H9 (cell line): ENCODE data around the gene DCP1A. TPM values are rescaled to one million over a fixed set of nuclear protein-coding genes. Genes with fewer than 3 reads are reported as not detected.

Experiments
- DNase-seq: peaks from one replicate; pipeline ENCODE4 v3.0.0-alpha.2; 2017
- H2AFZ ChIP-seq: one replicate; pipeline ENCODE4 v1.6.1; 2013; ENCODE audit warnings: mild to moderate bottlenecking, low read length, control low read depth, moderate library complexity
- H2AK5ac ChIP-seq: 2 replicates; pipeline ENCODE4 v1.6.1; 2013; ENCODE audit warnings: low read length, control low read depth, mixed read lengths; ENCODE audit not compliant: insufficient read length
- H2BK120ac ChIP-seq: one replicate; pipeline ENCODE4 v1.6.1; 2013; ENCODE audit warnings: low read depth, mild to moderate bottlenecking, low read length, control low read depth, inconsistent platforms; ENCODE audit not compliant: poor library complexity, severe bottlenecking
- H2BK12ac ChIP-seq: 2 replicates; pipeline ENCODE4 v1.6.1; 2013; ENCODE audit warnings: low read length, control low read depth, mixed read lengths, low read depth; ENCODE audit not compliant: insufficient read length
- H2BK15ac ChIP-seq: 2 replicates; pipeline ENCODE4 v1.6.1; 2013; ENCODE audit warnings: low read depth, low read length, control low read depth
- H2BK20ac ChIP-seq: one replicate; pipeline ENCODE4 v1.6.1; 2013; ENCODE audit warnings: low read depth, mild to moderate bottlenecking, low read length, control low read depth, inconsistent platforms; ENCODE audit not compliant: poor library complexity, severe bottlenecking
- H2BK5ac ChIP-seq: 2 replicates; pipeline ENCODE4 v1.6.1; 2013; ENCODE audit warnings: low read length, control low read depth, mixed read lengths; ENCODE audit not compliant: insufficient read length
- H3K14ac ChIP-seq: 2 replicates; pipeline ENCODE4 v1.6.1; 2013; ENCODE audit warnings: low read length, control low read depth; ENCODE audit not compliant: insufficient read depth
- H3K18ac ChIP-seq: 2 replicates; pipeline ENCODE4 v1.6.1; 2013; ENCODE audit warnings: low read depth, mild to moderate bottlenecking, mixed read lengths, low read length, control low read depth; ENCODE audit not compliant: insufficient read length
- H3K23ac ChIP-seq: 2 replicates; pipeline ENCODE4 v1.6.1; 2013; ENCODE audit warnings: low read length, control low read depth, mixed read lengths, low read depth; ENCODE audit not compliant: insufficient read length
- H3K23me2 ChIP-seq: 2 replicates; pipeline ENCODE4 v1.6.1; 2013; ENCODE audit warnings: low read depth, mild to moderate bottlenecking, mixed read lengths, low read length, control low read depth; ENCODE audit not compliant: insufficient read length, poor library complexity, severe bottlenecking
- H3K27ac ChIP-seq: 2 replicates; pipeline ENCODE4 v1.5.1; 2013; ENCODE audit warnings: low read length, control low read depth, mixed read lengths, low read depth; ENCODE audit not compliant: insufficient read length
- H3K27me3 ChIP-seq: 2 replicates; pipeline ENCODE4 v1.6.1; 2013; ENCODE audit warnings: low read length, control low read depth, inconsistent platforms; ENCODE audit not compliant: insufficient read depth
- H3K4ac ChIP-seq: 2 replicates; pipeline ENCODE4 v1.6.1; 2013; ENCODE audit warnings: low read depth, mild to moderate bottlenecking, control low read depth, inconsistent platforms, low read length, moderate library complexity
- H3K4me1 ChIP-seq: 2 replicates; pipeline ENCODE4 v1.6.1; 2013; ENCODE audit warnings: low read length, control low read depth, inconsistent platforms; ENCODE audit not compliant: insufficient read depth
- H3K4me2 ChIP-seq: 2 replicates; pipeline ENCODE4 v1.6.1; 2013; ENCODE audit warnings: low read length, control low read depth, mixed read lengths; ENCODE audit not compliant: insufficient read length, insufficient read depth
- H3K56ac ChIP-seq: 2 replicates; pipeline ENCODE4 v1.6.1; 2013; ENCODE audit warnings: low read depth, mild to moderate bottlenecking, mixed read lengths, low read length, control low read depth; ENCODE audit not compliant: insufficient read length
- H3K79me1 ChIP-seq: 2 replicates; pipeline ENCODE4 v1.6.1; 2013; ENCODE audit warnings: low read depth, mild to moderate bottlenecking, moderate library complexity, low read length, control low read depth, inconsistent platforms; ENCODE audit not compliant: insufficient read depth, poor library complexity, severe bottlenecking
- H3K79me2 ChIP-seq: 2 replicates; pipeline ENCODE4 v1.6.1; 2013; ENCODE audit warnings: low read length, control low read depth, inconsistent platforms; ENCODE audit not compliant: insufficient read depth
- H3K9ac ChIP-seq: 2 replicates; pipeline ENCODE4 v1.6.1; 2013; ENCODE audit warnings: low read length, control low read depth, mixed read lengths; ENCODE audit not compliant: insufficient read length; ENCODE audit errors: extremely low read depth
- H3K9me3 ChIP-seq: one replicate; pipeline ENCODE4 v1.6.1; 2013; ENCODE audit warnings: low read depth, low read length, inconsistent platforms; ENCODE audit not compliant: control insufficient read depth
- H3T11ph ChIP-seq: one replicate; pipeline ENCODE4 v1.6.1; 2013; ENCODE audit warnings: mild to moderate bottlenecking, low read length, control low read depth, inconsistent platforms
- H4K20me1 ChIP-seq: one replicate; pipeline ENCODE4 v1.6.1; 2013; ENCODE audit not compliant: control insufficient read depth, insufficient read length, insufficient read depth
- H4K5ac ChIP-seq: 2 replicates; pipeline ENCODE4 v1.6.1; 2013; ENCODE audit warnings: low read depth, mild to moderate bottlenecking, mixed read lengths, low read length, control low read depth; ENCODE audit not compliant: insufficient read length
- H4K8ac ChIP-seq: replicated peaks from 2 replicates; pipeline ENCODE4 v1.6.1; 2013; ENCODE audit warnings: low read length, control low read depth, mixed read lengths, low read depth; ENCODE audit not compliant: insufficient read length
- H4K91ac ChIP-seq: 2 replicates; pipeline ENCODE4 v1.6.1; 2013; ENCODE audit warnings: low read depth, mild to moderate bottlenecking, moderate library complexity, mixed read lengths, low read length, control low read depth; ENCODE audit not compliant: insufficient read length
- H3K27ac Mint-ChIP-seq, 3 experiments: 2 replicates in 2 of 3; 3 replicates in 1 of 3; pipeline ENCODE4 v1.8.0; 2020 to 2021; ENCODE audit warnings: mixed read lengths in 3 of 3, mild to moderate bottlenecking in 1 of 3, moderate library complexity in 1 of 3
- H3K27me3 Mint-ChIP-seq: 2 replicates; pipeline ENCODE4 v1.8.0; 2021; ENCODE audit warnings: low read depth, mild to moderate bottlenecking, moderate library complexity, mixed read lengths
- H3K36me3 Mint-ChIP-seq, 3 experiments: 2 replicates in 2 of 3; 3 replicates in 1 of 3; pipeline ENCODE4 v1.8.0; 2020 to 2021; ENCODE audit warnings: low read depth in 3 of 3, mixed read lengths in 3 of 3; ENCODE audit not compliant: insufficient read depth in 1 of 3
- H3K4me1 Mint-ChIP-seq, 2 experiments: 2 replicates each; pipeline ENCODE4 v1.8.0; 2020; ENCODE audit warnings: mixed read lengths in 2 of 2
- H3K4me3 Mint-ChIP-seq, 2 experiments: 2 replicates in 1 of 2; 3 replicates in 1 of 2; pipeline ENCODE4 v1.8.0; 2020 to 2021; ENCODE audit warnings: mild to moderate bottlenecking in 2 of 2, mixed read lengths in 2 of 2, moderate library complexity in 1 of 2
- H3K9me3 Mint-ChIP-seq, 2 experiments: 2 replicates in 1 of 2; 3 replicates in 1 of 2; pipeline ENCODE4 v1.8.0; 2020; ENCODE audit warnings: mild to moderate bottlenecking in 2 of 2, mixed read lengths in 2 of 2, moderate library complexity in 1 of 2
- CTCF ChIP-seq: fragments of 200-600 bp; sonication (generic); conservative IDR thresholded peaks from 3 replicates; pipeline ENCODE4 v1.8.0; 2021; ENCODE audit warnings: antibody characterized with exemption, mild to moderate bottlenecking
- WGBS: extraction: QIAGEN DNeasy Blood & Tissue Kit; methylation state at CpG from one replicate; pipeline ENCODE4 v1.1.7; 2013; ENCODE audit warnings: missing lambda C conversion rate, low lambda C conversion rate, mixed read lengths; ENCODE audit not compliant: insufficient read length; ENCODE audit errors: extremely low coverage; 5-methylcytosine and 5-hydroxymethylcytosine counted together
- total RNA-seq: library from RNA; stranded (reverse); gene quantifications from 2 replicates; pipeline ENCODE4 v1.2.1, GENCODE V29; 2021

DCP1A gene
- total RNA-seq, 1 experiment from 2014 or later: 17.8 TPM

- peaks cover 0 to 3% of the 10 kb centered on the region in 2 experiments; a peak in 1 of 4 replicates for H3K4me1 Mint-ChIP-seq
- H4K20me1 ChIP-seq: no peaks in the 10 kb centered on the region
- no peak for DNase-seq
- H2AFZ ChIP-seq: no peak overlapping the region
- H2BK5ac ChIP-seq: no peak overlapping the region
- no peak overlapping the region for H2BK120ac ChIP-seq
- H4K5ac ChIP-seq: no peak overlapping the region
- H3K4me2 ChIP-seq: no peak overlapping the region
- H3K56ac ChIP-seq: no peak overlapping the region
- H3K18ac ChIP-seq: no peak overlapping the region
- no peak overlapping the region for H2AK5ac ChIP-seq
- H2BK20ac ChIP-seq: no peak overlapping the region
- no peaks in the 10 kb centered on the region for H3K9me3 ChIP-seq
- peak overlapping the region in 1 of 3 experiments; percentile 17; a peak in 2 of 7 replicates for H3K27ac Mint-ChIP-seq
- H3K23me2 ChIP-seq: no peaks in the 10 kb centered on the region
- no peaks in the 10 kb centered on the region for H3K4me1 ChIP-seq
- no peak overlapping the region for H4K91ac ChIP-seq
- peaks cover 10 to 40% (median 33%) of the 10 kb centered on the region in 3 experiments; a peak in 6 of 7 replicates for H3K36me3 Mint-ChIP-seq
- no peak overlapping the region for H4K8ac ChIP-seq
- no peaks in the 10 kb centered on the region for H3K9me3 Mint-ChIP-seq
- no peak overlapping the region for H3K14ac ChIP-seq
- H3K79me2 ChIP-seq: no peaks in the 10 kb centered on the region
- H3K27ac ChIP-seq: no peak overlapping the region
- no peaks in the 10 kb centered on the region for H3K79me1 ChIP-seq
- H3K23ac ChIP-seq: no peak overlapping the region
- TF ChIP-seq CTCF: no peak
- no peaks in the 10 kb centered on the region for H3K27me3 ChIP-seq
- H3K4me3 Mint-ChIP-seq: no peak overlapping the region
- H3K4ac ChIP-seq: no peak overlapping the region
- H2BK15ac ChIP-seq: no peak overlapping the region
- no peak overlapping the region for H3K9ac ChIP-seq
- H3K27me3 Mint-ChIP-seq: no peaks in the 10 kb centered on the region
- H3T11ph ChIP-seq: no peak overlapping the region
- H2BK12ac ChIP-seq: no peak overlapping the region
- WGBS: no CpG with 5 or more reads among the region's 3 CpGs
Observed at GRCh38 chr3:53300826-53301225, 46.5 kb downstream of the DCP1A start.
